HCT116 (cell line): ENCODE data around the gene ZBTB16. TPM values are rescaled to one million over a fixed set of nuclear protein-coding genes. Genes with fewer than 3 reads are reported as not detected.

ENCODE experiments used
- ATAC-seq: fragments of 200-7000 bp; cut with Tn5 transposase; 2 replicates; pipeline ENCODE4 v1.9.1; 2020; ENCODE audit warnings: mild to moderate bottlenecking, moderate library complexity
- BruUV-seq: library from RNA; stranded (reverse); fragments of 400-500 nt; replicated peaks from 2 replicates; lab custom pipeline; 2021; lab: Mats Ljungman, UMichigan
- CTCF ChIA-PET: fragments of 300-600 bp; sonication (Branson Sonifier 250); formaldehyde crosslinking; loops from one replicate; lab custom pipeline; 2021; ENCODE audit warnings: antibody characterized with exemption; lab: Charles Lee
- POLR2A ChIA-PET: fragments of 300-600, 350-600 bp; sonication (Branson Sonifier 250); formaldehyde crosslinking; loops from one replicate; lab custom pipeline; 2021; ENCODE audit warnings: antibody characterized with exemption; lab: Charles Lee
- RAD21 ChIA-PET, 2 experiments: fragments of 300-600 bp; sonication (Branson Sonifier 250); formaldehyde crosslinking; loops; one replicate each; lab custom pipeline; 2023; ENCODE audit warnings: low total read pairs in 2 of 2; ENCODE audit not compliant: uncharacterized antibody in 2 of 2, unreplicated experiment in 2 of 2, low non-redundant PET in 1 of 2; lab: Charles Lee
- DNase-seq: peaks from one replicate; pipeline ENCODE4 v3.0.0-alpha.2; 2010; ENCODE audit warnings: low read depth, low spot score
- H2AFZ ChIP-seq: fragments of 200-600 bp; shearing (Covaris generic), sonication (generic); 2 replicates; pipeline ENCODE4 v1.6.1; 2017; ENCODE audit warnings: low read depth, mixed run types, mixed read lengths, antibody characterized with exemption, low read length; ENCODE audit not compliant: poor library complexity, severe bottlenecking
- H3K27ac ChIP-seq: 2 replicates; pipeline ENCODE4 v1.5.1; 2012; ENCODE audit warnings: low read depth, low read length
- H3K27me3 ChIP-seq: fragments of 200-600 bp; sonication (generic); 2 replicates; pipeline ENCODE4 v1.6.1; 2016; ENCODE audit warnings: mixed run types, low read length, mixed read lengths; ENCODE audit not compliant: insufficient read depth
- H3K36me3 ChIP-seq, 2 experiments: fragments of 200-500 bp in 1 of 2; fragments of 200-600 bp in 1 of 2; sonication (Bioruptor generic) in 1 of 2; sonication (generic) in 1 of 2; 2 replicates each; pipeline versions ENCODE4 v1.5.1 to v1.6.1; 2014 to 2016; ENCODE audit warnings: low read length in 2 of 2, inconsistent platforms in 1 of 2, mixed read lengths in 1 of 2, mixed run types in 1 of 2; ENCODE audit not compliant: insufficient read depth in 2 of 2, control insufficient read depth in 1 of 2
- H3K4me1 ChIP-seq, 2 experiments: fragments of 200-600 bp in 1 of 2; sonication (generic) in 1 of 2; 2 replicates each; pipeline versions ENCODE4 v1.5.1 to v1.6.1; 2012 to 2017; ENCODE audit warnings: low read length in 2 of 2, inconsistent platforms in 1 of 2, mild to moderate bottlenecking in 1 of 2, mixed read lengths in 1 of 2, mixed run types in 1 of 2, moderate library complexity in 1 of 2; ENCODE audit not compliant: insufficient read depth in 2 of 2, control insufficient read depth in 1 of 2
- H3K4me2 ChIP-seq: fragments of 200-600 bp; sonication (generic); 2 replicates; pipeline ENCODE4 v1.6.1; 2017; ENCODE audit warnings: mixed run types, low read length, mixed read lengths
- H3K4me3 ChIP-seq, 2 experiments: fragments of 200-600 bp in 1 of 2; sonication (generic) in 1 of 2; replicated peaks in 1 of 2; 2 replicates each; pipeline ENCODE4 v1.5.1; 2011 to 2016; ENCODE audit warnings: low read length in 2 of 2, control low read depth in 1 of 2, low read depth in 1 of 2, mild to moderate bottlenecking in 1 of 2, mixed read lengths in 1 of 2, mixed run types in 1 of 2
- H3K79me2 ChIP-seq: fragments of 200-600 bp; sonication (generic); 2 replicates; pipeline ENCODE4 v1.6.1; 2017; ENCODE audit warnings: mild to moderate bottlenecking, mixed run types, low read length, moderate library complexity, mixed read lengths; ENCODE audit not compliant: insufficient read depth
- H3K9ac ChIP-seq: fragments of 200-600 bp; sonication (generic); 2 replicates; pipeline ENCODE4 v1.6.1; 2016; ENCODE audit warnings: low read length, mixed read lengths
- H3K9me2 ChIP-seq: fragments of 200-600 bp; sonication (generic), shearing (Covaris generic); 2 replicates; pipeline ENCODE4 v1.6.1; 2017; ENCODE audit warnings: mixed run types, mild to moderate bottlenecking, moderate library complexity; ENCODE audit not compliant: insufficient read depth
- H3K9me3 ChIP-seq, 2 experiments: fragments of 200-500 bp in 1 of 2; fragments of 200-600 bp in 1 of 2; sonication (Bioruptor generic) in 1 of 2; sonication (generic) in 1 of 2; 2 replicates each; pipeline ENCODE4 v1.6.1; 2014 to 2017; ENCODE audit warnings: low read length in 2 of 2, mixed read lengths in 2 of 2, inconsistent platforms in 1 of 2, low read depth in 1 of 2, mild to moderate bottlenecking in 1 of 2, mixed run types in 1 of 2, moderate library complexity in 1 of 2; ENCODE audit not compliant: control insufficient read depth in 1 of 2, insufficient read depth in 1 of 2
- H4K20me1 ChIP-seq: fragments of 200-600 bp; sonication (generic), shearing (Covaris generic); 2 replicates; pipeline ENCODE4 v1.6.1; 2017; ENCODE audit warnings: mixed run types, mild to moderate bottlenecking, moderate library complexity; ENCODE audit not compliant: insufficient read depth
- CEBPB ChIP-seq: IDR thresholded peaks from 2 replicates; pipeline ENCODE4 v1.6.1; 2012; ENCODE audit warnings: low read depth
- EGR1 ChIP-seq: IDR thresholded peaks from 2 replicates; pipeline ENCODE4 v1.6.1; 2012; ENCODE audit warnings: low read depth
- EZH2 ChIP-seq: fragments of 200-600 bp; sonication (generic); IDR thresholded peaks from 2 replicates; pipeline ENCODE4 v1.6.1; 2017; ENCODE audit warnings: antibody characterized with exemption, mixed run types
- EZH2phosphoT487 ChIP-seq: fragments of 200-600 bp; IDR thresholded peaks from 2 replicates; pipeline ENCODE4 v1.6.1; 2018; ENCODE audit warnings: antibody characterized with exemption, borderline replicate concordance
- POLR2A ChIP-seq: IDR thresholded peaks from 2 replicates; pipeline ENCODE4 v1.7.0; 2011; ENCODE audit warnings: borderline replicate concordance; ENCODE audit not compliant: insufficient read depth, insufficient read length; ENCODE audit errors: extremely low read depth
- POLR2AphosphoS5 ChIP-seq: IDR thresholded peaks from 2 replicates; pipeline ENCODE4 v1.6.1; 2011; ENCODE audit warnings: mild to moderate bottlenecking, low read depth, low read length, moderate library complexity
- RAD21 ChIP-seq: IDR thresholded peaks from 2 replicates; pipeline ENCODE4 v1.6.1; 2012; ENCODE audit warnings: low read depth, mild to moderate bottlenecking
- REST ChIP-seq: IDR thresholded peaks from 2 replicates; pipeline ENCODE4 v1.6.1; 2012; ENCODE audit warnings: low read depth
- SIN3A ChIP-seq: IDR thresholded peaks from 2 replicates; pipeline ENCODE4 v1.6.1; 2012; ENCODE audit warnings: low read depth
- SRF ChIP-seq: IDR thresholded peaks from 2 replicates; pipeline ENCODE4 v1.6.1; 2012; ENCODE audit warnings: low read depth
- TCF7L2 ChIP-seq: IDR thresholded peaks from 2 replicates; pipeline ENCODE4 v1.7.0; 2011; ENCODE audit warnings: borderline replicate concordance, inconsistent platforms; ENCODE audit not compliant: insufficient read depth, insufficient read length; ENCODE audit errors: extremely low read depth
- YY1 ChIP-seq: IDR thresholded peaks from 2 replicates; pipeline ENCODE4 v1.6.1; 2011; ENCODE audit warnings: low read length, low read depth, moderate library complexity, mild to moderate bottlenecking; ENCODE audit not compliant: insufficient replicate concordance; ENCODE audit errors: extremely low read depth
- ZNF274 ChIP-seq: fragments of 200-500 bp; sonication (Bioruptor generic); IDR thresholded peaks from 2 replicates; pipeline ENCODE4 v1.6.1; 2014; ENCODE audit warnings: mild to moderate bottlenecking, low read depth, low read length, inconsistent platforms
- intact Hi-C: fragments of 100-400 bp; cut with micrococcal nuclease; formaldehyde crosslinking; loops from 2 replicates; pipeline ENCODE4 v1.10.0; 2022
- total RNA-seq: library from RNA; stranded (reverse); gene quantifications from one replicate; pipeline ENCODE4 v1.2.1, GENCODE V29; 2021; ENCODE audit not compliant: unreplicated experiment
- TF ChIP-seq, protein P1 (sequence below), 3 experiments: fragments of 200-600 bp in 1 of 3; sonication (generic) in 1 of 3; IDR thresholded peaks in 2 of 3; conservative IDR thresholded peaks in 1 of 3; 2 replicates each; pipeline ENCODE4 v1.5.1; 2012 to 2017; ENCODE audit warnings: low read depth in 2 of 3, low read length in 2 of 3, antibody characterized with exemption in 1 of 3, borderline replicate concordance in 1 of 3, control low read depth in 1 of 3, mild to moderate bottlenecking in 1 of 3, mixed read lengths in 1 of 3, mixed run types in 1 of 3, moderate library complexity in 1 of 3; ENCODE audit not compliant: insufficient read depth in 1 of 3
- TF ChIP-seq, protein P2 (sequence below): IDR thresholded peaks from 2 replicates; pipeline ENCODE4 v1.6.1; 2011; ENCODE audit warnings: mild to moderate bottlenecking, low read length, moderate library complexity; ENCODE audit not compliant: insufficient replicate concordance; ENCODE audit errors: extremely low read depth
- TF ChIP-seq, protein P3 (sequence below): IDR thresholded peaks from 2 replicates; pipeline ENCODE4 v1.6.1; 2012

The ZBTB16 gene
- total RNA-seq, 1 experiment from 2014 or later = 0.30 TPM

DNA sequence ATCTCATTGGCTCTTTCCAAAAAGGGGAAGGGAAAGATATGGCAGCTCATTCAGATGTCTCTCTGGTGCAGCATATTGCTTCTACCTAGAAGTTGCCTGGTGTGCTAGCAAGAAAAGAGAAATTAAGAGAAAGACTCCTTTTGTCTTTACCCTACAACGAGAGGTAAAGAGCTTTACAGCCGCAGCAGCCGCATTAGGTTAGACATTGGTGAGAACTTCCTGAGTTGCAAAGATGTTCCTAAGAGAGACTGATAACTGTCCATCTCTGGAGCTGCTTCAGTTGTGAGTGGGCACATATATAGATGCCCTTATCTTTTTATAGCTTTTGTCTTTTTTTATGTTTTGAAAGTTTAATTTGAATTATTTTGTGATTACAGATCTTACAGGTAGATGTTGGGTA lies 155.9 kb downstream of the ZBTB16 start (continued):
- TF ChIP-seq, protein P1, sequence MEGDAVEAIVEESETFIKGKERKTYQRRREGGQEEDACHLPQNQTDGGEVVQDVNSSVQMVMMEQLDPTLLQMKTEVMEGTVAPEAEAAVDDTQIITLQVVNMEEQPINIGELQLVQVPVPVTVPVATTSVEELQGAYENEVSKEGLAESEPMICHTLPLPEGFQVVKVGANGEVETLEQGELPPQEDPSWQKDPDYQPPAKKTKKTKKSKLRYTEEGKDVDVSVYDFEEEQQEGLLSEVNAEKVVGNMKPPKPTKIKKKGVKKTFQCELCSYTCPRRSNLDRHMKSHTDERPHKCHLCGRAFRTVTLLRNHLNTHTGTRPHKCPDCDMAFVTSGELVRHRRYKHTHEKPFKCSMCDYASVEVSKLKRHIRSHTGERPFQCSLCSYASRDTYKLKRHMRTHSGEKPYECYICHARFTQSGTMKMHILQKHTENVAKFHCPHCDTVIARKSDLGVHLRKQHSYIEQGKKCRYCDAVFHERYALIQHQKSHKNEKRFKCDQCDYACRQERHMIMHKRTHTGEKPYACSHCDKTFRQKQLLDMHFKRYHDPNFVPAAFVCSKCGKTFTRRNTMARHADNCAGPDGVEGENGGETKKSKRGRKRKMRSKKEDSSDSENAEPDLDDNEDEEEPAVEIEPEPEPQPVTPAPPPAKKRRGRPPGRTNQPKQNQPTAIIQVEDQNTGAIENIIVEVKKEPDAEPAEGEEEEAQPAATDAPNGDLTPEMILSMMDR (IDR thresholded peaks at IDR 0.05 in 2 of 3, conservative IDR thresholded peaks at IDR 0.05 in 1 of 3; ENCODE audit: borderline replicate concordance in 1 of 3, insufficient read depth in 1 of 3, low read depth in 2 of 3, low read length in 2 of 3) = no peak
- TF ChIP-seq EZH2 = no peak
- TF ChIP-seq SRF = no peak
- no peak for TF ChIP-seq POLR2A
- no peak for TF ChIP-seq ZNF274
- TF ChIP-seq EGR1 = no peak

DNA sequence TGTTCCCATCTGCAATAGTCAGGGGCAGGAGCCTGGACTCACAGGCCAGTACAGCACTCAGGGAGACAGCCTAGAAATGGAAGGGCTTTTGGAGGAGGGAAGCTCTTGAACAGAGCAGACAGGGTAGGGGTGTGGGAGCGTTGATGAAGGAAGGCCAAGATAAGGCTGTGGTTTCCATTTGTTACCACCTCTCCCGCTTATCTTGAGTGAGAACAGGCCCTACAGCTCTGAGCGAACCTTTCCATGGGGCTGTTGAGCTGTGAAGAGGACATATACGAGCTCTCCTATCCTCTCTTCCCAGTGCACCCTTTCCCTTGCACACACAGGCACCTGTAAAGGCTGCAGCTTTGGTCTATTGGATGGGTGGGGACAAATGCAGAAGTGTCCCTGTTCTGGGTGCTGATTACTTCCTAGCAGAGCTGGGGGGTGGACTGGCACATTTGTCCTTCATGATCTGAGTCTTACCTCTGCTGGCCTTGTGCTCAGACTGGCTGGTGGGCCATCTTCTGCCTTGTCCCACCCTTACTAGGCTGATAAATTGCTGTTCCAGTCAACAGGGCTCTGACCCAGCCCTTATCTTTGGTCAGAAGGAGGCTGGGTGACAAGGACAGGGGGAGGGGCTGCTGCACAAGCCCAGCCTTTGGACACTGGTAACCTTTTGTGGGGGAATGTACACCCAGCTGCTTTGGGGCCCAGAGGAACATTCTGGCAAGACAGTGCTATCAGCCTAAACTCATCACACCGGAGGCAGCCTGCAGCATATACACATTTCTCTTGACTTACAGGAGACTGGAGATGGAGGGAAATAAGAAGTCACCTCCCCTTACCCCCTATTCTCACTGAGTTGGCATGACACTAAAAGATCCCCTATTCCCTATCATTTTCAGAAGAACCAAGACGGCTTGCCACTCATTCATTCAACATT lies 156.6 kb downstream of the ZBTB16 start:
- H4K20me1 ChIP-seq = no peaks in the 10 kb centered on the region
- DNase-seq (no peak), ATAC-seq (no peak)
- H3K27me3 ChIP-seq = peaks cover 18% of the 10 kb centered on the region; the same call in 1 of the 2 replicates
- H3K9me3 ChIP-seq = no peaks in the 10 kb centered on the region
- H3K4me3 ChIP-seq = no peak overlapping the region
- no peaks in the 10 kb centered on the region for H3K9me2 ChIP-seq
- H3K4me2 ChIP-seq = no peak overlapping the region
- POLR2A ChIA-PET = no interaction called here
- intact Hi-C loops = no loop called here
- no peak overlapping the region for H3K27ac ChIP-seq
- H3K36me3 ChIP-seq = no peaks in the 10 kb centered on the region
- CTCF ChIA-PET = no interaction called here
- no peak overlapping the region for H3K9ac ChIP-seq
- no TSS peak for BruUV-seq
- no peaks in the 10 kb centered on the region for H3K79me2 ChIP-seq
- no peak overlapping the region for H2AFZ ChIP-seq
- RAD21 ChIA-PET = no interaction called here
- H3K4me1 ChIP-seq = no peaks in the 10 kb centered on the region
- TF ChIP-seq TCF7L2 (no peak), CEBPB (no peak), RAD21 (no peak), ZNF274 (no peak), SIN3A (no peak), REST (no peak), POLR2AphosphoS5 (no peak), YY1 (no peak), EZH2phosphoT487 (no peak), EGR1 (no peak)
- TF ChIP-seq, protein P2, sequence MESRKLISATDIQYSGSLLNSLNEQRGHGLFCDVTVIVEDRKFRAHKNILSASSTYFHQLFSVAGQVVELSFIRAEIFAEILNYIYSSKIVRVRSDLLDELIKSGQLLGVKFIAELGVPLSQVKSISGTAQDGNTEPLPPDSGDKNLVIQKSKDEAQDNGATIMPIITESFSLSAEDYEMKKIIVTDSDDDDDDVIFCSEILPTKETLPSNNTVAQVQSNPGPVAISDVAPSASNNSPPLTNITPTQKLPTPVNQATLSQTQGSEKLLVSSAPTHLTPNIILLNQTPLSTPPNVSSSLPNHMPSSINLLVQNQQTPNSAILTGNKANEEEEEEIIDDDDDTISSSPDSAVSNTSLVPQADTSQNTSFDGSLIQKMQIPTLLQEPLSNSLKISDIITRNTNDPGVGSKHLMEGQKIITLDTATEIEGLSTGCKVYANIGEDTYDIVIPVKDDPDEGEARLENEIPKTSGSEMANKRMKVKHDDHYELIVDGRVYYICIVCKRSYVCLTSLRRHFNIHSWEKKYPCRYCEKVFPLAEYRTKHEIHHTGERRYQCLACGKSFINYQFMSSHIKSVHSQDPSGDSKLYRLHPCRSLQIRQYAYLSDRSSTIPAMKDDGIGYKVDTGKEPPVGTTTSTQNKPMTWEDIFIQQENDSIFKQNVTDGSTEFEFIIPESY = no peak
- TF ChIP-seq, protein P3, sequence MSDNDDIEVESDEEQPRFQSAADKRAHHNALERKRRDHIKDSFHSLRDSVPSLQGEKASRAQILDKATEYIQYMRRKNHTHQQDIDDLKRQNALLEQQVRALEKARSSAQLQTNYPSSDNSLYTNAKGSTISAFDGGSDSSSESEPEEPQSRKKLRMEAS = no peak
